22Rv1 (cell line): ENCODE measurements around the gene DNPEP.

ENCODE experiments used
- ZFX ChIP-seq: fragments of 450-650 bp; IDR thresholded peaks from 2 replicates; pipeline ENCODE4 v1.6.1; 2017; ENCODE audit warnings: antibody characterized with exemption, borderline replicate concordance
- TF ChIP-seq, protein P1 (sequence below): fragments of 450-650 bp; IDR thresholded peaks from 2 replicates; pipeline ENCODE4 v1.5.1; 2017; ENCODE audit warnings: mild to moderate bottlenecking

DNA sequence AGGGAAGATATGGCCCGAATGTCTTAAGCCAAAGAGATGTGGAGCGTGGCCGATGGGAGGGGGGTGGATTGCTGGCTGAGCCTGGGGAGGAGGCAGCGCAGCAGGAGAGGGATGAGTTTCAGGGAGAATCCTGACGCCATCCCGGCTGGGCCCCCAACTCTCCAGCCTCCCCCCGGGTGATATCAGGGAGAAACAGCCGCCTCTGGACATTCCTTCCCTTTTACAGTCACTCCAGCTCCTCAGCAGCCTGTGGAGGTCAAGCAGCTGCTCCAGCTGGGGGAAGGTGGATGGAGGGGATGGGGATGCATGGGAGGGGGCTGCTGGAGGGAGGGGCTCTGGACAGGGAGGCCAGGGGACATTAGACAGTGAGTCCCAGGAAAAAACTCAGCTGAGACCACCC, 20.9 kb upstream of the DNPEP start:
- TF ChIP-seq, protein P1, sequence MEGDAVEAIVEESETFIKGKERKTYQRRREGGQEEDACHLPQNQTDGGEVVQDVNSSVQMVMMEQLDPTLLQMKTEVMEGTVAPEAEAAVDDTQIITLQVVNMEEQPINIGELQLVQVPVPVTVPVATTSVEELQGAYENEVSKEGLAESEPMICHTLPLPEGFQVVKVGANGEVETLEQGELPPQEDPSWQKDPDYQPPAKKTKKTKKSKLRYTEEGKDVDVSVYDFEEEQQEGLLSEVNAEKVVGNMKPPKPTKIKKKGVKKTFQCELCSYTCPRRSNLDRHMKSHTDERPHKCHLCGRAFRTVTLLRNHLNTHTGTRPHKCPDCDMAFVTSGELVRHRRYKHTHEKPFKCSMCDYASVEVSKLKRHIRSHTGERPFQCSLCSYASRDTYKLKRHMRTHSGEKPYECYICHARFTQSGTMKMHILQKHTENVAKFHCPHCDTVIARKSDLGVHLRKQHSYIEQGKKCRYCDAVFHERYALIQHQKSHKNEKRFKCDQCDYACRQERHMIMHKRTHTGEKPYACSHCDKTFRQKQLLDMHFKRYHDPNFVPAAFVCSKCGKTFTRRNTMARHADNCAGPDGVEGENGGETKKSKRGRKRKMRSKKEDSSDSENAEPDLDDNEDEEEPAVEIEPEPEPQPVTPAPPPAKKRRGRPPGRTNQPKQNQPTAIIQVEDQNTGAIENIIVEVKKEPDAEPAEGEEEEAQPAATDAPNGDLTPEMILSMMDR = no peak
- no peak for TF ChIP-seq ZFX
